Occipital lobe (tissue), 2 donors: ENCODE measurements around the gene RGCC. TPM values are rescaled to one million over a fixed set of nuclear protein-coding genes. Genes with fewer than 3 reads are reported as not detected.

Experiments
- DNase-seq: peaks from one replicate; lab custom pipeline; 2025; lab: John Stamatoyannopoulos, UW
- total RNA-seq: library from RNA; depleted of rRNA; stranded (reverse); fragments of >200 nt; gene quantifications from one replicate; pipeline ENCODE4 v1.2.3, GENCODE V29; 2014

Gene RGCC
- total RNA-seq, 1 donor from 2014 or later: 25.7 TPM

DNA sequence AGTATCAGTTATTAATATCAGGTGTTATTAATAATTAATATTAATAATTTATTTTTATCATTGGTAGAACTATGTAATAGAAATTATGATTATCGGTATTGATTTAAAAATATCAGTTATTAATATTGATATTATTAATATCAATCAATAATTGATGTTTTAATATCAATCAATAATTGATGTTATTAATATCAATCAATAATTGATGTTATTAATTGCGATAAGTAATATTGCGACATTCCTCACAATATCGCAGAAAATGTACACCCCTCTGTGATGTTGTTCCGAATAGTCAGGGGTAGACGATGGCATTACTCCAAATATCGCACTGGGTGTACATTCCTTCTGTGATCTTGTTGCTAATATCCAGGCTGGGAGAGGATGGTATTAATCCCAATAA lies 3.7 kb upstream of the RGCC start:
- no peak for DNase-seq

GRCh38 chr13:41454170-41454569 lies 3.2 kb upstream of the RGCC start:
- no peak for DNase-seq

GRCh38 chr13:41455725-41456419 lies 1.5 kb upstream of the RGCC start:
- no peak for DNase-seq

DNA sequence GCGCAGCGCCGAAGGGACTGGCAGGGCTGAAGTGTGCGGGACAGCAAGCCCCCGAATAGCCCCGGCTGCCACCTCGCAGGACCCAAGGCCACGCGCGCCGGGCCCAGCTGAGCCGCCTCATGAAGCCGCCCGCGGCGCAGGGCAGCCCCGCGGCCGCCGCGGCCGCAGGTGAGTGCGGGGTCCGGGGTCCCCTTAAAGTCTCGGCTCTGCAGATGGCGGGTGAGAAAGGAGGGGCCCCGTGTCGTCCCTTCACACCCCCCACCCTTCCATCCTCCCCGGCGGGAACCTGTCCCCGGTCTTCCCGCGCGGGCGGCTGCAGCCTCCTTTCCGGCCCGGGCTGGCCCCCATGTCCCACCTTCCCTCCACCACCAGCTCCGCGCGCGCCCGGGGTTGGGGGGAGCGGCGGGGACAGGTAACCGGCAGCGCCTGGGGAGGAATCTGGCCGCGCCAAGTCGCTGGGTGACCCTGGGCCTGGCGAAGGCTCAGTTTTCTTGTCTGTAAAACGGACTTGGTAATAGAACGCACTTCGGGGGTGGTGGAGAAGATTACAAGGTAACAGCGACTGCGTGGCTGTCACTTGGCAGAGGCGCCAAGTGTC lies 338 bp downstream of the RGCC start:
- DNase-seq: no peak

- peak; percentile 11 for DNase-seq
These were observed 924 bp downstream of the RGCC start for GRCh38 chr13:41458187-41458760.

DNA sequence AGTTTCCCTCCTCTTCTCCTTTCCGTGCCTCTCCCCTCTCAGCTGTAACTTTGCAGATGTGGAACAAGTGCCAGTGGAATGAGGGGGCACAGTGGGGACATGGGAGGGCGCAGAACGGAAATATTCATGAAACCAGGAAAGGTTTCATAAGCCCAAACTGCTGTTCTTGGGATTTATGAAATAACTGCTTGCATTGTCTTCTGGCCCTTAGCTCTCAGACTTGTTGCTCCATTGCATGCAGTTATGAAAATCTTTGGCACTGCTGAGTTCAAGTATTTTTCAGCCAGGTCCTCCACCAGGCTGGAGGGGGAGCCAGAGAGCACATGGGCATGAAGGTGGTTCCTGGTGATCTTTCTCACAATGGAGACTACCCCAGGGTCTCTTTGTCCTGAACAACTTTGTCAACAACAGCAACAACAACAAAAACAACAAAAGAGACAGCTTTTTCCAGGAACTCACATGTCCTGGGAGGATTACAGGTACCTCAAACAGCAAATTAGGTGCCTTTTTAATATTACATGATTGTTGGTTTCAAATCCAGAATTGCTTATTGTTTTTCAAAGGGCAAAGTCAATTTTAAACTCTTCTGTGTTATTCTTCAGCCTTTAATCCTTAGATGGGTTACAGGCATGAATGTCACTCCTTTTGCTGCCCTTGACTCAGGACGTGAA lies 1.5 kb downstream of the RGCC start:
- DNase-seq: no peak

DNA sequence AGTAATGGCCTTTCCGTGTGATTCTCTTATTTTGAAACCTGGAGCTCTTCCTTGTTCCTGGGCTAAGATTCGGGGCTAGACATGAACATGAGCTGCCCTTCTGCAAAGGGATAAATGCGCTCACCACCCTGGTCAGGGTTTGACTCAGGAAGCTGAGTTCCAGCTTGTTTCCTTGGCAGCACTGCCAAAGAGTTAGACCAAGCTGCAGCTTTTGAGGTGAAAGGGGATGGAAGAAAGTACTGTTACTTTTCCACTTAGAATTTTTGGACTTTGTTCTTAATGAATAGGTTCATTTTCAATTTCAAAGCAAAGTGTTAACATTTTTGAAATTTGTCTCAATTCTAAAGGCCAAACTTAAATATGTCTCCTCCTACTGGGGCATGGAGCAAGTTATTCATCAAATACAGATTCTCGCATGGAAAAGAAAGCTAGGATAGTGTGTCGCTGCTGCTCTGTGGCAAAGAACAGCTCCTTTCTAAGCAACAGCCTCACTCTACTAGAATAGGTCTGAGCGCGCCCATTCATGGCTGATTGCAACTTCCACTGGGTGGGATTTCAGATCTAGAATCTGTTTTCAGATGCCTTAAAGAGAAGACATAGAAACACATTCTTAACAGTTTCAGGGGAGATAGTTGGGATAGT lies 2.2 kb downstream of the RGCC start:
- DNase-seq: no peak

DNA sequence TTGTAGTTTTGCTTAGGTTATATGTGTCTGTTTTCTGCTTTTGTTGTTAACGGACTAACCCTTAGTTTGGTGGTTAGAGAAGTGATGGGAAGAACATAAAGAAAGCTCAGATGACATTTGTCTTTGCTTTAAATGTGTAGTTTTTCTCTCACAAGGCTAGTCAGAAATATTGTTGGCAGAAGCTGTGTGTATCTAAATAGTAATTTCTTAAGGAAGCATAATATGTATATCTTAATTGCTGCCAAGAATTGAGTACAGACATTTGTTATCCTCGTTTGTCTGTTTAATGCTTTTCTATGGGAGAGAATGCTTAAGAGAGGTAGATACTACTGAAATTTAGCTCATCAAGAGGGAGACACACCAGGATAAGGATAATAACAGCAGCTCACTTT lies 2.7 kb downstream of the RGCC start:
- DNase-seq: no peak

DNA sequence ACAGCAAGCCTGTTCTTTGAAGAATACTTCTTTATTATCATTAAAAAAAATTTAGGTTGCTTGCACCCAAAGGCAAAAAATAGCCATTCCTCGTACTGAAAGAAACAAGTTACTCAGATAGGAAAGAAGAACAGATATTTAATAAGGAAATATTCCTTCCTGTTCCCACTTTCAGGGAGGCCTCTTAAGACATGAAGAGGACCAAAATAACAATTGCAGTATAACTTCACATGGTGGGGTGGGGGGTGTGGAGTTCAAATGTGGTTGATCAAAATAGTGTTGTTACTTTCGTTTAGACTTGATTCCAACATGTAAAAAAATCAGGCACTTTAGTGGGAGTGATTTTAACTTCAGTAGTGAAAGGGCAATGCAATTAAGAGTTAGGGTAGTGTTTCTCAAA lies 3.6 kb downstream of the RGCC start:
- no peak for DNase-seq

- no peak for DNase-seq
These were observed 4.3 kb downstream of the RGCC start for GRCh38 chr13:41461527-41462139.

GRCh38 chr13:41462427-41462826 lies 5.1 kb downstream of the RGCC start:
- no peak for DNase-seq

DNA sequence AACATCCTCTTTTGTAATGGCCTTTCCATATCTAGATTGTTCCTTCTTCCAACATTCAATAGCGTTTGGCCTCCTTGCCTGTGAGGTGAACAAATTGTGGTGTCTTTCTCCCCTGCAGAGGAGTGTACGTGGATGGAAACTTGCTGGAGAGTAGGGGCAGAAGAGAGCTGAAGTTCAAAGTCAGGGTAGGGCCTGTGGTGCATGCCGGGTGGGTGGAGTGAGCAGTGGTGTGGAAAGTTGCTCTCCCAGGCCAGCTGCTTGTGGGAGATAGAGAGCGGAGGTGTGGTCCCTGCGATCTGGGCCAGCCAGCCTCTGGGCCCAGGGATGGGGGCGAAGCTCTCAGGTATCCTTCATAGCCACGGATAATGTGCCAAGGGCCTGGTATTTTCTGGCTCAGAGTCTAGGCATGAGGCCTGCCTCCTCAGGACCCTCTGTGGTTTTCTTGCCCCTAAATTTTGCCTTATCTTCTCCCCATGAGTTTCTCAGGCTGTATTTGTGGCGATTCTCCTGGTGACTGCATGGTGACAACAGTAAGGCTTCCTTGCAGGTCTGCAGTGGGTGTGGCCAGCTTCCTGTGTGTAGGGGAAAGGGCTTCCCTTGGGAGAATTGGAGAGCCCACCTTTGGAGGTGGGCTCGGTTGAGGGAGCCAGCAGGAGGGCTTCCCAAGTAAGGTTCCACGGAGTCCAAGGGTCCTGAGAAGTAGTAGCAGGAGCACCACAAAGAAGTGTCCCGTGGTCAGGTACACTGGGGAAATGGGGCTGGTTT lies 6.7 kb downstream of the RGCC start:
- no peak for DNase-seq

- no peak for DNase-seq
These were observed 8.0 kb downstream of the RGCC start for GRCh38 chr13:41465241-41465847.

DNA sequence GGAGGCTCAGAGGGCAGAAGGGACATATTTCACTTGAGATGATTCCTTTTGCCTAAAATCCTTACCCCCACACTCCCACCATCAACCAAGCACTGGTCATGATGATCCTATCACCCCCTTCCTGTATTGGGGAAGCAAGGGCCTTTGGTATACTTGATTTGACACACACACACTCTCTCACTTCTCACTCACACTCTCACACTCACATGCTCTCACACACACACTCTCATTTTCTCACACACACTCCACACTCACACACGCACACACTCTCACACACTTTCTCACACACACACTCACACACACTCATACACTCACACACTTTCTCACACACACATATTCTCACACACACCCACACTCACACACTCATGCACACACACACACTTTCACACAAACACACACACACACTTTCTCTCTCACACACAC lies 8.6 kb downstream of the RGCC start:
- DNase-seq: no peak

DNA sequence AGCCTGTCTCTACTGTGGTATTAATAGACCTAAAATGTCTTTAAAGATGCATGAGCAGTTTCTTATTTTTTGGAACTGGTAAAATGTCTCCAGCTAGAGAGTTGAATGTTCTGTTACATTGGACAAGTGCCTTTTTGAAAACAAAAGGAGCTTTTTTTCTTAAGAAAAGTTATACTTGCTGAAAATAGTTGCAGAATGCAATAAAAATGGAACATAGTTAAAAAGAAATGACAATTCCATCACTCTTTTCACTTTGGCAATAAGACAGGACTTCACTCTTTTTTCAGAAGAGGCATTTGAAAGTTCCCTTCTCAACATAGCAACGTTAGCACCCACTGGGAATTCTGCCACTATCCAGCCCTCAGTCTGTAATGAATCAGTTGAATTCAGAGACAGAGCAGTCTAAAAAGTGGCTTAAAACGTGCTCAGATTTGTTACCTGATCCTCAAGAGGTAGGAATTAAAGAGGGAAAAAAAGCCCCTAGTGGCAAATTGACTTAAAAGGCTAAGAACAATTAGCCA lies 10.1 kb downstream of the RGCC start:
- DNase-seq: no peak

- DNase-seq: no peak
These were observed 11.3 kb downstream of the RGCC start for GRCh38 chr13:41468631-41469030.

DNA sequence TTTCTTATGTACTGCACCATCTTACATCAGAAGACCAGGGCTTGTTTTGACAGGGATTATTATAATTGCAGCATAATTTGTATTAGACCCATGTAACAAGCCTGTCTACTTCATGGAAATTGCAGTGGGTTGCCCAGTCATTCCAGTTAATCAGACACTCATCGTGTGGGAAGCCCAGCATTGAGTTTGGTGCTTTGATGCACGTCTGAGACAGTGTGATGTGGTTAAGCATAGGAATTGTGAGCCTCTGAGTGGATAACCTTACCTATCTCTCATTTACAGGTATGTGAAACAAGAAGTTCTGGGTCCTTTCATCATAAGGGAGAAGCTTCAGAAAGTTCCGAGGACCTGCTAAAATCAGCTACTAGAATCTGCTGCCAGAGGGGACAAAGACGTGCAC lies 12.8 kb downstream of the RGCC start:
- no peak for DNase-seq

DNA sequence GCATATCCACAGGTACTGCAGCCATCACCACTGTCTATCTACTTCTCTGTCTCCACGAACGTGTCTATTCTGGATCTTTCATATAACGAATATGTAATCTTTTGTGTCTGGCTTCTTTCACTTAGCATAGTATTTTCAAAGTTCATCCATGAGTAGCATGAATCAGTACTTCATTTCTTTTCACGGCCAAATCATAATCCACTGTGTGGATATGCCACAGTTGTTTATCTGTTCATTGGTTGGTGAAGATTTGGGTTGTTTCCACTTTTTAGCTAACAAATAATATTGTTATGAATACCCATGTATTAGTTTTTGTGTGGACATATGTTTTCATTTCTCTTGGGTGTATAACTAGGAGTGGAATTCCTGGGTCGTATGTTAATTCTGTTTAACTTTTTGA lies 14.4 kb downstream of the RGCC start:
- DNase-seq: no peak

GRCh38 chr13:41487222-41487621 lies 29.9 kb downstream of the RGCC start:
- DNase-seq: no peak

DNA sequence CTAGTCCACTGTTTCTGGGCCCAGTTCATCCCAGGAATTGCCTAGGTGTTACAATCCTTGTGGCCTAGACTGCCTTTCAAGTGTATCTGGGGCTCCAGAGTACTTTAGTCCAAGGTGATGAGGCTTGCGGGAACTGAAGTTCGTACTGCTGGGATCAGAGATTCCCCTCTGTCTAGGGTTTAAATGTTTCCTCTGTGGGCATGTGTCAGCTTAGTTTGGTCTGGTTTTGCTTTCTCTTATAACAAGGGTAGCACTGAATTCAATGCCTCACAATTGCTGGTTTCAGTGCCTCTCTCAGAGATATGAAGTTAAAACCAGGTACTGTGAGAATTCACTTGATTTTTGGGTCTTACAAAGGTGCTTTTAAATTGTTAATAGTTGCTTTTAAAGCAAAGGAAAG lies 30.8 kb downstream of the RGCC start:
- no peak for DNase-seq
